OCI-LY3 (cell line): ENCODE data around the gene CCDC7.

ENCODE experiments used
- H2AFZ ChIP-seq: fragments of 200-600, 300-600 bp; shearing (Covaris generic); 2 replicates; pipeline ENCODE4 v1.6.0; 2014; ENCODE audit warnings: antibody characterized with exemption, low read depth, low read length
- H3K27ac ChIP-seq: fragments of 200-600, 300-600 bp; sonication (generic); 2 replicates; pipeline ENCODE4 v1.5.1; 2014; ENCODE audit warnings: mild to moderate bottlenecking, low read length, moderate library complexity, mixed read lengths
- H3K27me3 ChIP-seq: fragments of 200-600, 300-600 bp; sonication (generic); 2 replicates; pipeline ENCODE4 v1.6.1; 2014; ENCODE audit warnings: low read depth, low read length, mixed read lengths
- H3K36me3 ChIP-seq: fragments of 200-600, 300-600 bp; sonication (generic); replicated peaks from 2 replicates; pipeline ENCODE3; 2014; ENCODE audit warnings: low read depth, low read length, mixed read lengths
- H3K4me1 ChIP-seq: fragments of 300-600, 200-600 bp; sonication (generic); 2 replicates; pipeline ENCODE4 v1.6.1; 2014; ENCODE audit warnings: low read length, mixed read lengths
- H3K4me2 ChIP-seq: fragments of 200-600, 300-600 bp; sonication (generic); 2 replicates; pipeline ENCODE4 v1.6.1; 2014; ENCODE audit warnings: low read length, mixed read lengths
- H3K4me3 ChIP-seq: fragments of 300-600, 200-600 bp; sonication (generic); 2 replicates; pipeline ENCODE4 v1.5.1; 2014; ENCODE audit warnings: antibody characterized with exemption, mild to moderate bottlenecking, low read length, moderate library complexity
- H3K79me2 ChIP-seq: fragments of 300-600, 200-600 bp; shearing (Covaris generic); 2 replicates; pipeline ENCODE4 v1.6.1; 2014; ENCODE audit warnings: mild to moderate bottlenecking, low read length, mixed read lengths
- H3K9ac ChIP-seq: fragments of 300-600, 200-600 bp; shearing (Covaris generic); 2 replicates; pipeline ENCODE4 v1.6.0; 2014; ENCODE audit warnings: mild to moderate bottlenecking, low read length, moderate library complexity
- H3K9me3 ChIP-seq: fragments of 200-600, 300-600 bp; shearing (Covaris generic); 2 replicates; pipeline ENCODE4 v1.6.1; 2014; ENCODE audit warnings: low read length, mixed read lengths; ENCODE audit not compliant: insufficient read depth
- H4K20me1 ChIP-seq: fragments of 200-600, 300-600 bp; sonication (generic); 2 replicates; pipeline ENCODE4 v1.6.1; 2016; ENCODE audit warnings: low read length, mixed read lengths; ENCODE audit not compliant: insufficient read depth
- EZH2phosphoT487 ChIP-seq: fragments of 200-600 bp; shearing (Covaris generic); IDR thresholded peaks from 2 replicates; pipeline ENCODE4 v1.6.1; 2018; ENCODE audit warnings: antibody characterized with exemption, mixed run types, low read depth
- TF ChIP-seq, protein P1 (sequence below): fragments of 200-600, 300-600 bp; sonication (generic); IDR thresholded peaks from 2 replicates; pipeline ENCODE4 v1.5.1; 2014; ENCODE audit warnings: antibody characterized with exemption, low read length, low read depth

Gene CCDC7

GRCh38 chr10:32403091-32403490, 42.8 kb upstream of the CCDC7 start:
- H3K27ac ChIP-seq = no peak overlapping the region

DNA sequence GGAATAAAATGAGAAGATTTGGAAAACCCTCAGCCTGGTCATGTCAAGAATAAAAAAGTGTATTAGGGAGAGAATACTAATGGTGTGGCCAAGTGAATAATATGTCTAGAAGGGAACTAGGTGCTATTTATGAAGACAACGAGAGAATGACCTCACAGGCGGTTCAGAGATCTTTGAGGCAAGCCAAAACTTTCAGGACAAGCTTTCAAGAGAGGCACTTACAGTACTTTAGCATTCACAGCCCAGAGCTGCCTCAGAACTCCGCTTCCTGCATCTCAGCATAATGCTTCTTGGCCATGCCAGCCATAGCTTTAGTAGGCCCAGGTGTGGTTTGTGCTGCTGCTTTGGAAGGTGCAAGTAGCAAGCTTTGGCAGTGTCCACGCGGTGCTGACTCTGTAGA, 37.2 kb upstream of the CCDC7 start:
- TF ChIP-seq, protein P1, sequence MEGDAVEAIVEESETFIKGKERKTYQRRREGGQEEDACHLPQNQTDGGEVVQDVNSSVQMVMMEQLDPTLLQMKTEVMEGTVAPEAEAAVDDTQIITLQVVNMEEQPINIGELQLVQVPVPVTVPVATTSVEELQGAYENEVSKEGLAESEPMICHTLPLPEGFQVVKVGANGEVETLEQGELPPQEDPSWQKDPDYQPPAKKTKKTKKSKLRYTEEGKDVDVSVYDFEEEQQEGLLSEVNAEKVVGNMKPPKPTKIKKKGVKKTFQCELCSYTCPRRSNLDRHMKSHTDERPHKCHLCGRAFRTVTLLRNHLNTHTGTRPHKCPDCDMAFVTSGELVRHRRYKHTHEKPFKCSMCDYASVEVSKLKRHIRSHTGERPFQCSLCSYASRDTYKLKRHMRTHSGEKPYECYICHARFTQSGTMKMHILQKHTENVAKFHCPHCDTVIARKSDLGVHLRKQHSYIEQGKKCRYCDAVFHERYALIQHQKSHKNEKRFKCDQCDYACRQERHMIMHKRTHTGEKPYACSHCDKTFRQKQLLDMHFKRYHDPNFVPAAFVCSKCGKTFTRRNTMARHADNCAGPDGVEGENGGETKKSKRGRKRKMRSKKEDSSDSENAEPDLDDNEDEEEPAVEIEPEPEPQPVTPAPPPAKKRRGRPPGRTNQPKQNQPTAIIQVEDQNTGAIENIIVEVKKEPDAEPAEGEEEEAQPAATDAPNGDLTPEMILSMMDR = no peak
- TF ChIP-seq EZH2phosphoT487 = no peak
- H3K4me1 ChIP-seq = no peaks in the 10 kb centered on the region
- H4K20me1 ChIP-seq = no peaks in the 10 kb centered on the region
- no peak overlapping the region for H3K27ac ChIP-seq
- H3K79me2 ChIP-seq = no peaks in the 10 kb centered on the region
- no peak overlapping the region for H3K9ac ChIP-seq
- no peak overlapping the region for H3K4me3 ChIP-seq
- no peak overlapping the region for H2AFZ ChIP-seq
- H3K9me3 ChIP-seq = no peaks in the 10 kb centered on the region
- no peak overlapping the region for H3K4me2 ChIP-seq
- H3K27me3 ChIP-seq = no peaks in the 10 kb centered on the region
- H3K36me3 ChIP-seq = no peaks in the 10 kb centered on the region

More at GRCh38 chr10:32403091-32403490, 42.8 kb upstream of the CCDC7 start:
- H3K4me2 ChIP-seq = no peak overlapping the region
- no peaks in the 10 kb centered on the region for H3K27me3 ChIP-seq
- H3K9ac ChIP-seq = no peak overlapping the region
- H3K9me3 ChIP-seq = no peaks in the 10 kb centered on the region
- no peaks in the 10 kb centered on the region for H3K79me2 ChIP-seq
- H4K20me1 ChIP-seq = no peaks in the 10 kb centered on the region
- H3K4me1 ChIP-seq = no peaks in the 10 kb centered on the region
- H3K36me3 ChIP-seq = no peaks in the 10 kb centered on the region
- H2AFZ ChIP-seq = no peak overlapping the region
- no peak overlapping the region for H3K4me3 ChIP-seq
- TF ChIP-seq, protein P1 = no peak
- no peak for TF ChIP-seq EZH2phosphoT487

- Histone ChIP-seq H3K27me3 (no peaks in the 10 kb centered on the region), H3K27ac (no peak overlapping the region), H3K36me3 (no peaks in the 10 kb centered on the region), H3K4me1 (no peaks in the 10 kb centered on the region), H3K79me2 (no peaks in the 10 kb centered on the region), H3K4me3 (no peak overlapping the region), H3K9ac (no peak overlapping the region), H3K4me2 (no peak overlapping the region), H2AFZ (no peak overlapping the region), H4K20me1 (no peaks in the 10 kb centered on the region), H3K9me3 (no peaks in the 10 kb centered on the region)
- TF ChIP-seq EZH2phosphoT487 = no peak
- TF ChIP-seq, protein P1 = no peak
Observed at GRCh38 chr10:32409741-32410140, 36.2 kb upstream of the CCDC7 start.

DNA sequence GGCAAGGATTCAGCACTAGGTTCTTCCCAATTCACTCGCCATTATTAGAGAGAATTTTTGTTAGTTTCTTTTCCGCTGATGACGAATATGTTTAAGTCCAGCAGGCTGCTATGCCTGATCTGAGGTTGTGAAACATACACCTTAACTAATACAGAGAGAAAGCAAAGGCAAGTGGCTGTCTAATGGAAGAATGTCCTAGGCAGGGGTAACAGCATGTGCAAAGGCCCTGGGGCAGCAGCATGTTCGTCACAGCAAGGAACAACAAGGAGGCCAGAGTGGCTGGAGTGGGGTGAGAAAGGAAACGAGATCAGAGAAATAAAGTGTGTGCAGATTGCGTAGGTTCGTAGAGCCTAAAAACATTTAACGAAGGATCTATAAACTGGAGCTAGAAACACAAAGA, 35.4 kb upstream of the CCDC7 start:
- Histone ChIP-seq H3K79me2 (no peaks in the 10 kb centered on the region), H3K27me3 (no peaks in the 10 kb centered on the region), H2AFZ (no peak overlapping the region), H3K27ac (no peak overlapping the region), H3K9ac (no peak overlapping the region), H3K4me3 (no peak overlapping the region), H3K36me3 (no peaks in the 10 kb centered on the region), H4K20me1 (no peaks in the 10 kb centered on the region), H3K4me2 (no peak overlapping the region), H3K4me1 (no peaks in the 10 kb centered on the region), H3K9me3 (no peaks in the 10 kb centered on the region)
- no peak for TF ChIP-seq EZH2phosphoT487
- TF ChIP-seq, protein P1 = no peak
